Nucleus accumbens (tissue), 56 donors: ENCODE results near the gene CMPK2.

Experiments
- DNase-seq, 56 donors: peaks; one replicate each; lab custom pipeline; 2025; lab: John Stamatoyannopoulos, UW

CMPK2 gene

GRCh38 chr2:6819668-6820067 lies 46.0 kb downstream of the CMPK2 start:
- no peak for DNase-seq

GRCh38 chr2:6818012-6818411 lies 47.7 kb downstream of the CMPK2 start:
- no peak for DNase-seq

GRCh38 chr2:6814869-6815268 lies 50.8 kb downstream of the CMPK2 start:
- no peak for DNase-seq

GRCh38 chr2:6814312-6814711 lies 51.4 kb downstream of the CMPK2 start:
- DNase-seq: no peak

- no peak for DNase-seq
These were observed 52.1 kb downstream of the CMPK2 start for GRCh38 chr2:6813573-6813972.

GRCh38 chr2:6812857-6813530 lies 52.7 kb downstream of the CMPK2 start:
- no peak for DNase-seq

GRCh38 chr2:6810961-6811360 lies 54.7 kb downstream of the CMPK2 start:
- DNase-seq: no peak

GRCh38 chr2:6808426-6808825 lies 57.3 kb downstream of the CMPK2 start:
- no peak for DNase-seq

GRCh38 chr2:6806604-6807003 lies 59.1 kb downstream of the CMPK2 start:
- no peak for DNase-seq

GRCh38 chr2:6800553-6800952 lies 65.2 kb downstream of the CMPK2 start:
- no peak for DNase-seq
